Stimulated activated CD4-positive, alpha-beta T cell treated with anti-CD3 and anti-CD28 coated beads, TNF-alpha, amount 100 ng/mL, for 24 hours (primary cell): ENCODE data around the gene SORCS3.
A peak's percentile ranks its signal among the peaks of the same experiment; 100 is the strongest.

Experiments used
- DNase-seq, 3 experiments: peaks; one replicate each; pipeline ENCODE4 v3.0.0-alpha.2; 2020; ENCODE audit warnings: low read depth in 3 of 3

The SORCS3 gene

DNA sequence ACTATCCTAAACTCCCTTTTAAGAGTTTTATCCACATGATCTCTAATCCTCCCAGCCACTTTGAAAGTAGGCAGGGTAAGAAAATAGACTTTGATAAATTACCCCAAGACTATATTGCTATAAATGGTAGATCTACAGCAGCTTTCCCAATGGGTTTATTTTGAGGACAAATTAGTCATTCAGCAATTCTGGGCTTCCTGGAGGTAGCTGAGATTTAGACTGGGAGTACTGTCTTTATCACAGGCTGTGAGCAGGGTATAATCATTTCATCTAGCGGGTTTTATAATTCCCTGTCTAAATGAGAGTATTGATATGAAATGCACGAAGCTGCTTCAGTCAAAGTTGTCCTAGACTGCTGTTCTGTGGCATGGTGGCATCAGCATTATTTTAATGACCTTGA, 279.4 kb downstream of the SORCS3 start:
- no peak for DNase-seq

DNA sequence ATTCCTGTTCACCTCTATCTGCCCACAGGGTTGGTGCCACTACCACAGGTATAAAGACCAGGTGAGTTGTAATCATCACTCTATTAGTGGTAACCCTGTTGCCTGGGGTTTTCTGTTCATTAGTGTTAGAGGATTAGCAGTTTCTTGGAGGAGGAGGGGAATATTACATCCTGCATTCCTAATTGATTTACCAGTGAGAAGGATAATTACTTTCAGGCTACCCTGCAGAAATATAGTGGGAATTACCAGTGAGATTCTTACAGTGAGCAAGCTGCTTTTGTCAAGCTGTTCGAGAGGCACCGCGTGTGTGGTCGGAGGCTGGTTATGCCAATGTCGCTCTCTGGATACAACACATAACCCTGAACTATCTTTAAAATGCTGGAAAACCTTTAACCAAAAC, 280.7 kb downstream of the SORCS3 start:
- DNase-seq = no peak

DNA sequence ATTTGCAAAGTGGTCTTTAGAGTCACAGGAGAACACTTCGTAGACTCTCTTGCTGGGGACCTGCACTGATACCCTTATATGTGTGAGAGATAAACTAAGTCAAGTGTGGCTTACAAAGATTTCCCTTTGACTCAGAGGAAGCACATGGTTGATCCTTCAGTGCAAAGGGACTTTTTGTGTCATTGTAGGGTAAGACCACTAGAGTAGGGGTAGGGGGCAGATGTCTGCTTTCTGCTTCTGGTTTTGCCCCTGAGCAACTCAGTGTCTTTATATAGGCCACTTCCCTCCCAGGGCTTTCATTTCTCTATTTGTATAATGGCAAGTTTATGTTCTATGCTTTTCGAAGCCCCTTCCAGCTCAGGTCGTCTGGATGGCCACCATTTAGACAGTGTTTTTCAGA, 281.7 kb downstream of the SORCS3 start:
- DNase-seq = no peak

DNA sequence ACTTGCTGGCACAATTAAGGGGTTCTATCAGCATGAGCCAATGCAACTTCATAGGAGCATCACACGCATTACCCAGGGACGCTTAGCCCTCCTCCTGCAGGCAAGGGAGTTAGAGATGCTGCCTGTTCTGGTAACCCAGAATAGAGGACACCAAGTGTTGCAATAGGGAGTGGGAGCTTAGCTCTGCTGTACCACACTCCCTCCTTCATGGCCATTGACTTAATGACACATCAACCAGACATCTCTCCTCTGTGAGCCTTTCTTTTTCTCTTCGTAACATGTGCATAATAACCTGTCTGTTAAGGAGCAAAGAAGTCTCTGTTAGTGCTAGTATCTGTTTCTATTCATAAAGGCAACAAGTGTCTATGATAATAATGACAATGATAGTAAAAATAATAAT, 282.4 kb downstream of the SORCS3 start:
- no peak for DNase-seq

DNA sequence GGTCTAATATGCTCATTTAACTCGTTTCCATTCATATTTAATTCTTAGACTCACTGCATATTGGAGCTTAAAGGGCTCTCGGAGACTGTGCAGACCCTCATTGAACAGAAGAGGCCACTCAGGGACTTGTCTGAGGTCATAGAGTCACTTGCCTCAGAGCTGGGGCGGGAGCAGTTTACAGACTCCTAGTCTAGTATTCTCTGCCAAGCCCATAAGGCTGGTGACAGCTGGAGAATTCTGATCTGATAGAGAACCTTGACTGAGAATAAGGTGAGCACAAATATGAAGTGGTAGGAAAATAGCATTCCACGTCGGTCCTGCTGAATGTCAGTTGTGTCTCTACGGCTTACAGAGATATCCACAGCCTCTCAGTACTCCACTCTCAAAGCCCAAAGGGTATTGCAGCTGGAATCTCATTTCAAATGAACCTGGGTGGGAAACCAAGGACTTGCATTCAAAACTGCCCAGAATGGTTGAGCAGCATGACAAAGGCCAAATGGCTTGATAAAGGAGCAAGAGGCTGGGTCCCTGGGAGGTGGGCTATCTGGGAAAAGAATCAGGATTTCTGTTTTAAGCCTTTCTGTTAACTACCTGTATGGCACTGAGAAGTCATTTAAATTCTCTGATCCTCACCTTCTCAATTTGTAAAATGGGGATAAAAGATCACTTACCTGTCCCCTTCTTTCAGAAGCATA, 283.2 kb downstream of the SORCS3 start:
- no peak for DNase-seq

DNA sequence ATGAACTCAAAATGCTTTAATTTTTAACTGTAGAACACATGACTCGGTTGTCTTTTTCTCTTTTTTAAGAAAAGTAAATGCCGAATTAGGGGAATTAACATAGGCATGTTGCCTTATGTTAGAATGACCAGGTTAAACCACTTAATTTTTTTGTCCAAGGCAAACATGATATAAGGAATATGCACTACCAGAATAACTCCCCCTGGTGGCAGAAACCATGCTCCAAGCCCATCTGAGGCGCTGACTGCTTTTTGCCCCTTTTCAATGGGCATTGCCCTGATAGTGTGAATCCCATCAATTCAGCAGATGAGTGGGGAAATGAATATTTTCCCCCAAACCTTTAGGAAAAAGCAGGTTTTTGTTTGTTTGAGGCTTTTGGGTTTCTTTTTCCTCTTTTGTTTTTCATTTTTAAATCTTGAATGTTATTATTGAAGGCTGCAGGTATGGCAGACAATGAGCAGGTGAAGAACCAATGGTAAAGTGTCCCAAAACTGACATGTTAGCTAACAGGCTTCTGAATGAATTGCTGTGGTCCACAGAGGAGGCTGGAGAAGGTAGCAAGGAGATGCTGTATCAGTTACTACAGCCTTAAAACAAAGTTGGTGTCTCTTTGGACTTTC, 284.3 kb downstream of the SORCS3 start:
- DNase-seq = peak in 1 of 3 experiments; percentile 19

DNA sequence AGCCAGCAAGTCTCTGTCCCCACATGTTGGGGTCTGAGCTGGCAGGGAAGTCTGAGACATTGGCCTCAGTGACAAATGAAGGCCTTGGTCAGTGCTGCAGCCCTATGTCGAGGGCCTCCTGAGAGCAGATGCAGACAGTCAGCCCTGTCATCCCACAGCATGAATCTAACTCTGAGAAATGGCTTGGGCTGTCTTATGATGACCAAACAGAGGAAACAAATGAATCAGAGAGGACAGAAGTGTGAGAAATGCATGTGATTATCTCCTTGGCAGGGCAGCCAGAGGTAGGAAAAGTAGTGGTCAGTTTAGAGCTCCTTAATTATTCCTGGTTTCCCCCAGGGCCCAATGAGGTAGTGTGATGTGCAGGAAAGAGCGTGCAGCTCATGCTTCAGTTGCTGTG, 287.6 kb downstream of the SORCS3 start:
- DNase-seq = no peak

DNA sequence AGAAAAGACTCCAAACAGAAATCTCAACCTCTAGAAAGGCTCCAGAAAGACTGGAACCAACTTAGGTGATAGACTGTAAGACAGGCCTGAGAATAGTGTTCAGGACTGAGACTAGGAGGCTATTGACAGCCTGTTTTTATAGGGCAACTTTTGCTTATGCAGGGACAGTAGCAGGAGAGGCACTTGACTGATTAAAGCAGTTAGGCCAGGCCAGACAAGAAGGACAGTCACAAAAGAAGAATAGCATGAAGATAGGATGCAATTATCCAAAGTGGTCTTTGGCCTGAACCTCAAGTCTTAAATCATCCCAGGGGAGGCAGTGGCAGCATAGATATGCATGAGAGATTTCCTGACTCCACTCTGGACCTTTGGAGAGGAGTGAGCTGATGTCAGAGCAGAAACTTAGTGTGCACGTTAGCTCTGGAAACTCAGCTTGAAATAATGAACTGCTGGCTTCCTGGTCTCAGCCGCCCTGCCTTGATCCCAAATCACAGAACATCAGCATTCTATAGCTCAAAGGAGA, 290.6 kb downstream of the SORCS3 start:
- no peak for DNase-seq

DNA sequence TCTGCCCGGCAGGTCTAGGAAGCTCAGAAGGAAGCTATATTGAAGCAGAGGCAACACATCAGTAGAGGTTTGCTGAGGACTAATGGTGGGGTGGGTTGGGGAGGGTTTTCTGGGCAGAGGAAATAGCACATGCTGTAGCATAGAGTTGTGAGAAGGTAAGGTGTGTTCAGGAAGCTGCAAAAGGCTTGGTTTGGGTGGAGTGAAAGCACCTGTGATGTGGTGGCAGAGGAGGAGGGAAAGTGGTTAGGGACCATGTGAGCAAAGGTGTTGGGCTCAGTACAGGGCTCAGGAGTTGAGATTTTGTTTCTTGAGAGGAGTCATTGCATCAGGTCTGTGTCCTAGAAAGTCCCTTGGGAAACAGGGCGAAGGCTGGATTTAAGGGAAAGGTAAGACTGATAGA, 294.6 kb downstream of the SORCS3 start:
- DNase-seq = no peak

DNA sequence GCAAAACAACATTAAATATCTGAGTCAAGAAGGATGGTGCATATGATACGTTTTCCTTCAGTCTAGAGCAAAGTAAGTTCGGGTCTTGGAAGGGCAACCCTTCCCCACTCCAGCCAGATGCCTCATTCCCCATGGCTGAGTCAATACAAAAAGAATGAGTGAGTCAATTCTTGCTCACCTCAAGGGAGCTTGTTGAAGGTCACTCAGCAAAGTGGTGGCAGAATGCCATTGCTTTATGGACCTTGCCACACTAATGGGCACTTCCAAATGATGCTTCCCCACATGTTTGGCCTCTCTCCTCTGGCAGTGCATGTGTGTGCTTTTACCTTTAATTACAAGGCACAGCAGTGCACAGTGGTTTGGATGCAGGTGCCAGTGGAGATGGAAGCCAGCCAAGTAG, 296.5 kb downstream of the SORCS3 start:
- no peak for DNase-seq

DNA sequence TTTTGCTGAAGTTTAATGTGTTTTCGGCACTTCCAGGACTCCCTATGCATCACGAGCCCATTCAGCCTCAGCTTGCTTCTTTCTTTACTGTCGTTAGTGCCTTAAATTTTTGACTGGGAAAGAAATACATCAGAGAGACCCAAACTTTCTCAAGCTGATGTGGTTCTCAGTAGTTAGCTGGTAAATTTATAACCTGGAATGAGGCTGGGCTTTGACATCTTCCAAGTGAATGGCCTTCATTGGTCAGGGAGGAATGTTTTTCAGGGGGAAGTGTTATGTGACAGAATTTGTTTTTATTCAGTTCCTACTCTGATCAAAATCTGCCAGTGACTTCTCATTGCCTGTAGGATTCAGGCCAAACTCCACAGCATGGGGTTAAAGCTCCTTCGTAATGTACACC, 296.9 kb downstream of the SORCS3 start:
- DNase-seq = no peak

DNA sequence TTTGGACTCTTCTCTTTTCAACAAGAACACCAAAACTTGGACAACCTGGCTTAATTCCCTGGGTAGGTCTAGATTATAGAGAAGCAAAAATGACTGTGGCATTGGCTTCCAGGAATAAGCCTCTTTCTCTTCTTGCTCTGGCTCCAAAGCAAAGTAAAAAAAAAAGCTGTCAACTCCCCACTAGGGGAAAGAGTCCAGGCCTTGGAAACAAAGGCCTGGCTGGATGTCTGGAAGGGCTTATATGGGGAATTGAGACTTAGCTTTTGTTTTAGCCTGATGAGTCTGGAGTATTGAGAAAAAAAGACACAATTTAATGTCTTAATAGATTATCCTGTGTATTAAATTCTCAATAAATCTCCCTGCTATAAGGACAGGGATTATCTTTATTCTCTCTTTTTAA, 300.6 kb downstream of the SORCS3 start:
- no peak for DNase-seq

DNA sequence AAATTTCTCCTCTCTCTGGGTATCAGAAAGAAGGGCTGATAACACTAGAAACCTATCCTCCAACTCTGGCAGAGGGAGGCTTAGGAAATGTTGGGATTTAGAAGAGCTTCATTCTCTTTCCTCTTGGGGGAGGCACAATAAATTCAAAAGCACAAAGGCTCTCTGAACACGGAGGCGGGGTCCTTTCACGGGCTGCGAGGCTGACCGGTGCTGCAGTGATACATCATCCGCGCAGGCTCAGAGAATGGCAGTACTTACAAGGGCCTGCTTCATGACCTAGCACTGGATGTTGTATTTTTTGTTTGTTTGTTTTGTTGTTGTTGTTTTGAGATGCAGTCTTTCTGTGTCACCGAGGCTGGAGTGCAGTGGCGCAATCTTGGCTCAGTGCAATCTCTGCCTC, 306.2 kb downstream of the SORCS3 start:
- DNase-seq = no peak

DNA sequence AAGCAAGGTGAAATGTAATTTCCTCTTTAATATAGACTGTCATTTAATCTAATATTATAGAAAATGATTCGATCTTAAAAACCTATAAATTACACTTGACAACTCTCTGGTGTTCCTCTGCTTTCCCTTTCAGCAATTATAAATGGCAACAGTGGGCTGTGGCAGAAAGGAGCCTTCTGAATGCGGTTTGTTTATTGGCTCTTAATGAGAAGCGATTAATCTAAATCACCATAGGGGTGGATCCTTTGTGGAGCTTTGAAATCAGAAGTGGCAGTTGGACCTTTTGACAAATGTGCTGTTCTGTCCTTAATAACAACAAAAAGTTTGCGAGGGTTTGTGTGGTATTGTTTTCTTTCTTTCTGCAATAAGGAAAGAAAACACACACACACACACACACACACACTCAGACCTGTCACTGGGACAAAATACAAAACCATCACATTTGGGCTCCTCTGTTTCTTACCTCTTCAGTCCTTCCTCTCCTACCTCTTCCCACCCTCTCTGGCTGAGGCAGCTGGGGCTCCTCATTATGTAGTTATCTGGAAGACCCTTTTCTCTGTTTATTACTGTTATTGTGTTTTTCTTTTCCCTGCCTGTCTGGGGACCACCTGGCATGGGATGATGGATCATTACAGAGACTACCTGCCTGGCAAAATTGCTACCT, 316.2 kb downstream of the SORCS3 start:
- DNase-seq = no peak

DNA sequence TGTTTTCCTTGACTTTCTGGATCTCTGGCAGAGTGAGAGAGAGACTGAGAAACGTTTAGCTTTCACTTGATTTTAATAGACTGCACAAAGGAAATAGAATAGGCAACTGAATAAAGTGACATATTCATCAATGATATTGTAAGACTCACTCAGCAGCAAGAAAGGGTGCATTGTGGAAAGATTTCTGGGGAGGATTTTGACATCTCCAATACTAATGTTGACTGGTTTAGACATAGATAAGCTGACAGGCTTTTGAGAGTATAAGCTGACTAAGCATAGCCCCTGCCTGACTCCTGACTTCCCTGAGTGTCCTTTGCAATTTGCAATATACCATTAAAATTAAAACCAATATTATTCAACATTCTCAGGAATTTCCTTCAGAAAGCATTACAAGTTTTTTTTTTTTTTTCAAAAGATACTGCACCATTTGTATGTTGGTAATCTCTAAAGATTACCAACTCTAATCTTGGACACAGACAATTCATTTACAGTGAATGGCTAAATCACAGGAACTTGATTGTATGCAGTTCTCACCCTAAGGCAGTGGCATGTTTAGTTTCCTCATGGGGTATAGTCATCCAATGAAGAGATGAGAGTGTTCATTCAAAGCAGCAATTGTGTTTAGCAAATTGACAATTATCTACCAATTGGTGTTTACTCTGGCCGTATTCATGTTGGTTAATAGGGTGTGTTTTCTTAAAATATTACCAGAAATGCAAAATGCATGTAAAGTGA, 325.6 kb downstream of the SORCS3 start:
- DNase-seq = no peak

DNA sequence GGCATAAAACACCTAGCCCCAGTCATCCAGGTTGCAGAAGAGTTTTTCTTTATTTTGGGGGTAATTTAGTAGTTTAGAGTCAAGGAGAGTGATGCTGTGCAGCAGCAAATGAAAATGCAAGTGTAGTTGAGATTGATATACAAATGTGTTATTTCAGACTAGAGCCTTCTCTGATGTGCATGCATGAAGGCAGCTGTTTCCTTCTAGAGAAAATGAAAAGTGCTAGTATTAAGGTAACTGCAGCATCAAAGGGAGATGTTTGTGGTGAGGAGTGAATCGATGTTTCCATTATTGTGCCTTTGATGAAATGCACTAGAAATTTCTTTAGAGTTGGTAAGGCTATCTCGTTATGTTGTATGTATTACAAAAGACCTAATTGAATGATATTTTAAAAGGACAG, 339.3 kb downstream of the SORCS3 start:
- DNase-seq = no peak

DNA sequence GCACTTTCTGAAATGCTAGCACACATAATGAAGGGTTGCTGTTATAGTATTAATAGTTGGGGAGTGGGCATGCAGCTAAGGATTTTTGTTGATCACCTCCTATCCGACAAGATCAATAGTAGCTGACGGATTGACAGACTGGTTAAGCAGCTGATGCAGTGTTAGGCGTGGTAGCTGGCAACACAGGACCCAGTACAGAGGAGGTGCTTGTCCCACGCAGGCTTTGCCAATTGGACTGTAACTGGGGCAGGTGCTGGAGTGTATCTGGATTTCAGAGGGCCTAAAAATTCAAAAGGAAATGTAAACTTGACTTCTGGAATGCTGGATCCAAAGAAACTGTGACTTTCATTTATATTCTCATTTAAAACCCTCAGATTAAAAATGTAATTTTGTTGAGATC, 340.9 kb downstream of the SORCS3 start:
- DNase-seq = no peak

DNA sequence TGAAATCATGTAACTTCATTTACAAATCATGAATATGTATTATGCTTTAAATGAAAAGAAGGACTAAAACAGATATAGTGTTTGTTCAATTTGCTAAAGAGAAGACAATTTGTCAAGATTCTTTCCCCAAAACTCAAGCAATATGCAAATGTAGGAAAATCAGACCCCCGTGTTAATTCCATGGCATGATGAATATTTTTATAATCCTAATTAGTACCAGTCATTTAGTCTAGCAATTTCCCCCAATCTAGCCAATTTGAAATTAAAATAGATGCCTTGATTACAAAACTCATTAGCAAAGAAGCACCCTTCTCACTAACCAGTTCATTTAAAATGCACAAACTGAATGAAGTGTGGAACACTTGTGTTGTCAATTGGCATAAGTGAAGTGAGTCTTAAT, 347.6 kb downstream of the SORCS3 start:
- no peak for DNase-seq

DNA sequence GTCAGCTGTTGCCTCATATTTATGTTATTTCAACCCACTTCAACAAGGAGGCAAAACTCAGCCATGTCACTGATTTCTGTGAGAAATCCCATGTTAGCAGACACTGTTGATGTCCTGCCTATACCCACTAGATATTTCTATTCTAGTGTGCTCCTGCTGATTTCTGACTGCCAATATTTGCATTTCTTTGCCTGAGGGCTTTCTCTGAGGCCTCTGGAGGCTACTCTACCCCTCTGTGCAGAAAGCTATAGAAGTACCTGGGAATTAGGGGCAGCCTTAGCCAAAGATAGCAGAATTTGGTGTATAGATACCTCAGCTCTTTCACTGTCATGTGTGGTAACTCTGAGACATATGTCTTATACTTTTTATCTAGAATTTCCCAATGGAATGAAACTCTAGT, 348.8 kb downstream of the SORCS3 start:
- DNase-seq = no peak

DNA sequence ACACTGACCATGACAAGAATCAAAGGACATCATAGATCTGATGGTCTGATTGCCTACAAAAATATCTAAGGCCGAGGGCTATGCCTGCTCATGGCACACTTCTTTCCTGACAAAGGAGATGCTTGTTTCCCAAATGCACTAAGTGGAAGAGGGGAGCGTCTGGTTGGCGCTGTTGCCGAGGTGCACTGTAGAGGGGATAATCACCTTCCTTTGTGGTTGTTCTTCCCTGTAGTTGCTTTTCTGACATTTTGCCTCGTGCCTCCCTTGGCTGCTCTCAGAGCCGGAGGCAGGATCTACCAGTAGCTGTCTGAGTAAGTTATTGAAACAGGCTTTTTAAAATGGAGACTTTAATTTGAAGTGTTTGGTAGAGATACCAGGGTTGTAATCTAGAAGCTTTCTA, 352.0 kb downstream of the SORCS3 start:
- no peak for DNase-seq

DNA sequence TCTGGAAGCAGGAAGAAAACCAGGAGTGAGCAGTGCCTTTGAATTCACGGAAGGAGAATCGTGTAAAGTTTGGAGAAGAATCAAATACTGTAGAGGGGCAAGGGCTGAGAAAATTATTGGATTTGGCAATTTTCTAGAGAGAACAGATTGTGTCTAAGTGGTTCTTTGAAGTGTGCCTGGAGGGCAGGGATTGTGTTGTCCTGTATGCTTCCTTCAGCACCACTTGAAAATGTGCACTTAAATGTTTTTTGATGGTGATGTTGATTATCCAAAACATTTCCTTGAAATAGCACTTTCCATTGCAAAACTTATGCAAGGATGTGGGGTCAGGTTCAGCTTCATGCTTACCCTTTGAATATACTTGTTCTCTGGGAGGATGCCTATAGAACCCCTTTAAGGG, 360.2 kb downstream of the SORCS3 start:
- no peak for DNase-seq

DNA sequence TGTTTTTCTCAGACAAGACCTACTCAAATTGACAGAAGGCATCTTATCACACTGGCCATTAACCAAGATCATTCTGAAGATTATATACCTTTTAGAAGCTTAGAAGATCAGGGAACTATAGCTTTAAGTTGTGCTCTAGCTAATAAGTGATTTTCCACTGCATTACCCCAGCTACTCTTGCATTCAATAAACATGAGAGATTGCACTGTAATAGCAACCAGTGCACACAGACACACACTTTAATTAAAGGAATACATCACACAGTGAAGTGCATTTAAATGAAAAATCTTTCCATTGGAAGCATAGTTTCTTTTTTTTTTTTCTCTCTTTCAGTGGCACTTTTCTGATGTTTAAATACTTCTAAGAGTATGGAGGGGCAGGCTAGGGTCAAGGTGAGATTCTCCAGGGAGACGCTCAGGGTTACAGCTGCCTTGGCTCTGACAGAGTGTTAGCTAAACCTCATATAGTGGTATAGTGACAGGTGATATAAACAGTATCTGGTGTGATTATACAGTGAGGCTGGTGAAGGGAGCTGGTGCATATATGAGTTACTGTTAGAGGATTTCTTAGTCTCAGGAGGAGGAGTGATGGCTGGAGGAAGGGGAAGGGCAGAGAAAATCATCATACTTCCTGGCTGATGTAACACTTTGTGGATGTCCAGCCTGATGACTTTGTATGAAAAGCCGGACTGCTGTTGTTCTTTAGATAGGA, 369.5 kb downstream of the SORCS3 start:
- no peak for DNase-seq
